GM12865 (cell line): ENCODE measurements around the gene EMX1.
"Not testable (repeated sequence)": the region's sequence is repeated elsewhere in the genome, so short reads cannot be mapped to it uniquely, and the experiment has no call there.

Experiments used
- DNase-seq: peaks from one replicate; pipeline ENCODE4 v3.0.0; 2010; ENCODE audit warnings: low read depth
- H3K4me3 ChIP-seq: 2 replicates; pipeline ENCODE4 v1.5.1; 2011; ENCODE audit warnings: mild to moderate bottlenecking, low read depth, low read length, control low read depth
- CTCF ChIP-seq: IDR thresholded peaks from 2 replicates; pipeline ENCODE4 v1.5.1; 2011; ENCODE audit warnings: low read length, control low read depth, low read depth, inconsistent platforms; ENCODE audit not compliant: insufficient read depth; ENCODE audit errors: missing control alignments

The EMX1 gene

GRCh38 chr2:72900191-72900825, 17.0 kb upstream of the EMX1 start:
- TF ChIP-seq CTCF = no peak
- no peak for DNase-seq
- no peak overlapping the region for H3K4me3 ChIP-seq

- no peak for DNase-seq
- H3K4me3 ChIP-seq = no peak overlapping the region
- no peak for TF ChIP-seq CTCF
Measured at GRCh38 chr2:72901426-72901825, 15.9 kb upstream of the EMX1 start.

- not testable (repeated sequence) for DNase-seq, H3K4me3 ChIP-seq
Measured at GRCh38 chr2:72907369-72907768, 9.9 kb upstream of the EMX1 start.

GRCh38 chr2:72908741-72909140, 8.6 kb upstream of the EMX1 start:
- DNase-seq = no peak
- no peak for TF ChIP-seq CTCF
- no peak overlapping the region for H3K4me3 ChIP-seq

GRCh38 chr2:72911256-72911655, 6.1 kb upstream of the EMX1 start:
- no peak for TF ChIP-seq CTCF
- DNase-seq = no peak
- no peak overlapping the region for H3K4me3 ChIP-seq

GRCh38 chr2:72913486-72914205, 3.7 kb upstream of the EMX1 start:
- no peak for TF ChIP-seq CTCF
- H3K4me3 ChIP-seq = no peak overlapping the region
- DNase-seq = no peak

- DNase-seq = no peak
- no peak overlapping the region for H3K4me3 ChIP-seq
- no peak for TF ChIP-seq CTCF
Measured at GRCh38 chr2:72914206-72914559, 3.1 kb upstream of the EMX1 start.
